SK-N-SH (cell line): ENCODE results near the gene MLLT3.

ENCODE experiments used
- CTCF ChIP-seq: fragments of 200-600 bp; sonication (generic); IDR thresholded peaks from 2 replicates; pipeline ENCODE4 v1.6.1; 2017; ENCODE audit warnings: antibody characterized with exemption, mild to moderate bottlenecking, moderate library complexity
- EP300 ChIP-seq, 2 experiments: IDR thresholded peaks; 2 replicates each; pipeline versions ENCODE4 v1.4.0 to v1.6.1; 2012; ENCODE audit warnings: borderline replicate concordance in 1 of 2, low read depth in 1 of 2, low read length in 1 of 2
- JUND ChIP-seq: IDR thresholded peaks from 2 replicates; pipeline ENCODE4 v1.4.0; 2012
- MAX ChIP-seq: IDR thresholded peaks from 2 replicates; pipeline ENCODE4 v1.4.0; 2012; ENCODE audit warnings: low read depth
- RCOR1 ChIP-seq: fragments of 150-350 bp; IDR thresholded peaks from 2 replicates; pipeline ENCODE4 v1.6.1; 2017; ENCODE audit warnings: antibody characterized with exemption, low read length
- TAF1 ChIP-seq: IDR thresholded peaks from 2 replicates; pipeline ENCODE4 v1.6.1; 2012; ENCODE audit warnings: low read depth, mild to moderate bottlenecking, low read length, moderate library complexity, borderline replicate concordance
- TCF12 ChIP-seq: IDR thresholded peaks from 2 replicates; pipeline ENCODE4 v1.4.0; 2012

GRCh38 chr9:20500101-20500500 is 122.2 kb downstream of the MLLT3 start:
- TF ChIP-seq EP300 (IDR thresholded peaks at IDR 0.05; ENCODE audit: borderline replicate concordance in 1 of 2, low read depth in 1 of 2, low read length in 1 of 2) (no peak), CTCF (no peak), TAF1 (no peak), MAX (no peak), TCF12 (no peak), RCOR1 (no peak), JUND (no peak)
